H9 (cell line): Measurements from ENCODE around the gene PTPN7. TPM values are rescaled to one million over a fixed set of nuclear protein-coding genes. Genes with fewer than 3 reads are reported as not detected.

Source experiments
- DNase-seq: peaks from one replicate; pipeline ENCODE4 v3.0.0-alpha.2; 2017
- H2AFZ ChIP-seq: one replicate; pipeline ENCODE4 v1.6.1; 2013; ENCODE audit warnings: mild to moderate bottlenecking, low read length, control low read depth, moderate library complexity
- H2AK5ac ChIP-seq: 2 replicates; pipeline ENCODE4 v1.6.1; 2013; ENCODE audit warnings: low read length, control low read depth, mixed read lengths; ENCODE audit not compliant: insufficient read length
- H2BK120ac ChIP-seq: one replicate; pipeline ENCODE4 v1.6.1; 2013; ENCODE audit warnings: low read depth, mild to moderate bottlenecking, low read length, control low read depth, inconsistent platforms; ENCODE audit not compliant: poor library complexity, severe bottlenecking
- H2BK12ac ChIP-seq: 2 replicates; pipeline ENCODE4 v1.6.1; 2013; ENCODE audit warnings: low read length, control low read depth, mixed read lengths, low read depth; ENCODE audit not compliant: insufficient read length
- H2BK15ac ChIP-seq: 2 replicates; pipeline ENCODE4 v1.6.1; 2013; ENCODE audit warnings: low read depth, low read length, control low read depth
- H2BK20ac ChIP-seq: one replicate; pipeline ENCODE4 v1.6.1; 2013; ENCODE audit warnings: low read depth, mild to moderate bottlenecking, low read length, control low read depth, inconsistent platforms; ENCODE audit not compliant: poor library complexity, severe bottlenecking
- H2BK5ac ChIP-seq: 2 replicates; pipeline ENCODE4 v1.6.1; 2013; ENCODE audit warnings: low read length, control low read depth, mixed read lengths; ENCODE audit not compliant: insufficient read length
- H3K14ac ChIP-seq: 2 replicates; pipeline ENCODE4 v1.6.1; 2013; ENCODE audit warnings: low read length, control low read depth; ENCODE audit not compliant: insufficient read depth
- H3K18ac ChIP-seq: 2 replicates; pipeline ENCODE4 v1.6.1; 2013; ENCODE audit warnings: low read depth, mild to moderate bottlenecking, mixed read lengths, low read length, control low read depth; ENCODE audit not compliant: insufficient read length
- H3K23ac ChIP-seq: 2 replicates; pipeline ENCODE4 v1.6.1; 2013; ENCODE audit warnings: low read length, control low read depth, mixed read lengths, low read depth; ENCODE audit not compliant: insufficient read length
- H3K23me2 ChIP-seq: 2 replicates; pipeline ENCODE4 v1.6.1; 2013; ENCODE audit warnings: low read depth, mild to moderate bottlenecking, mixed read lengths, low read length, control low read depth; ENCODE audit not compliant: insufficient read length, poor library complexity, severe bottlenecking
- H3K27ac ChIP-seq: 2 replicates; pipeline ENCODE4 v1.5.1; 2013; ENCODE audit warnings: low read length, control low read depth, mixed read lengths, low read depth; ENCODE audit not compliant: insufficient read length
- H3K27me3 ChIP-seq: 2 replicates; pipeline ENCODE4 v1.6.1; 2013; ENCODE audit warnings: low read length, control low read depth, inconsistent platforms; ENCODE audit not compliant: insufficient read depth
- H3K4ac ChIP-seq: 2 replicates; pipeline ENCODE4 v1.6.1; 2013; ENCODE audit warnings: low read depth, mild to moderate bottlenecking, control low read depth, inconsistent platforms, low read length, moderate library complexity
- H3K4me1 ChIP-seq: 2 replicates; pipeline ENCODE4 v1.6.1; 2013; ENCODE audit warnings: low read length, control low read depth, inconsistent platforms; ENCODE audit not compliant: insufficient read depth
- H3K4me2 ChIP-seq: 2 replicates; pipeline ENCODE4 v1.6.1; 2013; ENCODE audit warnings: low read length, control low read depth, mixed read lengths; ENCODE audit not compliant: insufficient read length, insufficient read depth
- H3K56ac ChIP-seq: 2 replicates; pipeline ENCODE4 v1.6.1; 2013; ENCODE audit warnings: low read depth, mild to moderate bottlenecking, mixed read lengths, low read length, control low read depth; ENCODE audit not compliant: insufficient read length
- H3K79me1 ChIP-seq: 2 replicates; pipeline ENCODE4 v1.6.1; 2013; ENCODE audit warnings: low read depth, mild to moderate bottlenecking, moderate library complexity, low read length, control low read depth, inconsistent platforms; ENCODE audit not compliant: insufficient read depth, poor library complexity, severe bottlenecking
- H3K79me2 ChIP-seq: 2 replicates; pipeline ENCODE4 v1.6.1; 2013; ENCODE audit warnings: low read length, control low read depth, inconsistent platforms; ENCODE audit not compliant: insufficient read depth
- H3K9ac ChIP-seq: 2 replicates; pipeline ENCODE4 v1.6.1; 2013; ENCODE audit warnings: low read length, control low read depth, mixed read lengths; ENCODE audit not compliant: insufficient read length; ENCODE audit errors: extremely low read depth
- H3K9me3 ChIP-seq: one replicate; pipeline ENCODE4 v1.6.1; 2013; ENCODE audit warnings: low read depth, low read length, inconsistent platforms; ENCODE audit not compliant: control insufficient read depth
- H3T11ph ChIP-seq: one replicate; pipeline ENCODE4 v1.6.1; 2013; ENCODE audit warnings: mild to moderate bottlenecking, low read length, control low read depth, inconsistent platforms
- H4K20me1 ChIP-seq: one replicate; pipeline ENCODE4 v1.6.1; 2013; ENCODE audit not compliant: control insufficient read depth, insufficient read length, insufficient read depth
- H4K5ac ChIP-seq: 2 replicates; pipeline ENCODE4 v1.6.1; 2013; ENCODE audit warnings: low read depth, mild to moderate bottlenecking, mixed read lengths, low read length, control low read depth; ENCODE audit not compliant: insufficient read length
- H4K8ac ChIP-seq: replicated peaks from 2 replicates; pipeline ENCODE4 v1.6.1; 2013; ENCODE audit warnings: low read length, control low read depth, mixed read lengths, low read depth; ENCODE audit not compliant: insufficient read length
- H4K91ac ChIP-seq: 2 replicates; pipeline ENCODE4 v1.6.1; 2013; ENCODE audit warnings: low read depth, mild to moderate bottlenecking, moderate library complexity, mixed read lengths, low read length, control low read depth; ENCODE audit not compliant: insufficient read length
- H3K27ac Mint-ChIP-seq, 3 experiments: 2 replicates in 2 of 3; 3 replicates in 1 of 3; pipeline ENCODE4 v1.8.0; 2020 to 2021; ENCODE audit warnings: mixed read lengths in 3 of 3, mild to moderate bottlenecking in 1 of 3, moderate library complexity in 1 of 3
- H3K27me3 Mint-ChIP-seq: 2 replicates; pipeline ENCODE4 v1.8.0; 2021; ENCODE audit warnings: low read depth, mild to moderate bottlenecking, moderate library complexity, mixed read lengths
- H3K36me3 Mint-ChIP-seq, 3 experiments: 2 replicates in 2 of 3; 3 replicates in 1 of 3; pipeline ENCODE4 v1.8.0; 2020 to 2021; ENCODE audit warnings: low read depth in 3 of 3, mixed read lengths in 3 of 3; ENCODE audit not compliant: insufficient read depth in 1 of 3
- H3K4me1 Mint-ChIP-seq, 2 experiments: 2 replicates each; pipeline ENCODE4 v1.8.0; 2020; ENCODE audit warnings: mixed read lengths in 2 of 2
- H3K4me3 Mint-ChIP-seq, 2 experiments: 2 replicates in 1 of 2; 3 replicates in 1 of 2; pipeline ENCODE4 v1.8.0; 2020 to 2021; ENCODE audit warnings: mild to moderate bottlenecking in 2 of 2, mixed read lengths in 2 of 2, moderate library complexity in 1 of 2
- H3K9me3 Mint-ChIP-seq, 2 experiments: 2 replicates in 1 of 2; 3 replicates in 1 of 2; pipeline ENCODE4 v1.8.0; 2020; ENCODE audit warnings: mild to moderate bottlenecking in 2 of 2, mixed read lengths in 2 of 2, moderate library complexity in 1 of 2
- WGBS: extraction: QIAGEN DNeasy Blood & Tissue Kit; methylation state at CpG from one replicate; pipeline ENCODE4 v1.1.7; 2013; ENCODE audit warnings: missing lambda C conversion rate, low lambda C conversion rate, mixed read lengths; ENCODE audit not compliant: insufficient read length; ENCODE audit errors: extremely low coverage; 5-methylcytosine and 5-hydroxymethylcytosine counted together
- total RNA-seq: library from RNA; stranded (reverse); gene quantifications from 2 replicates; pipeline ENCODE4 v1.2.1, GENCODE V29; 2021
- TF ChIP-seq, protein P1 (sequence below): fragments of 200-600 bp; sonication (generic); conservative IDR thresholded peaks from 3 replicates; pipeline ENCODE4 v1.8.0; 2021; ENCODE audit warnings: antibody characterized with exemption, mild to moderate bottlenecking

The PTPN7 gene
- total RNA-seq, 1 experiment from 2014 or later = 0.72 TPM

DNA sequence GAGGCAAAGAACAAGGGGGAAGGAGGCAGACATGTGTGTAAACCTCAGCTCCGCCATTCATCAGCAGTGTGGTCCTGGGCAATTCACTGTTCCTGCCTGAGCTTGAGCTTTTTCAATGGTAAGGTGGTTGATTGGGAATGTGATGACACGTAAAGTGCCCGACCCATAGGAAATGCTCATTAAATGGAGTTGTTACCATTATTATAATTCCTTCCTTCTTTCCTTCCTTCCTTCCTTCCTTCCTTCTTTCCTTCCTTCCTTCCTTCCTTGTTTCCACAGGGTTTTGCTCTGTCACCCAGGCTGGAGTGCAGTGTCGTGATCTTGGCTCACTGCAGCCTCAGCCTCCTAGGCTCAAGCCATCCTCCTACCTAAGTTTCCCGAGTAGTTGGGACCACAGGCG lies 33.3 kb downstream of the PTPN7 start:
- no peak overlapping the region for H2AK5ac ChIP-seq
- H2BK120ac ChIP-seq = no peak overlapping the region
- TF ChIP-seq, protein P1, sequence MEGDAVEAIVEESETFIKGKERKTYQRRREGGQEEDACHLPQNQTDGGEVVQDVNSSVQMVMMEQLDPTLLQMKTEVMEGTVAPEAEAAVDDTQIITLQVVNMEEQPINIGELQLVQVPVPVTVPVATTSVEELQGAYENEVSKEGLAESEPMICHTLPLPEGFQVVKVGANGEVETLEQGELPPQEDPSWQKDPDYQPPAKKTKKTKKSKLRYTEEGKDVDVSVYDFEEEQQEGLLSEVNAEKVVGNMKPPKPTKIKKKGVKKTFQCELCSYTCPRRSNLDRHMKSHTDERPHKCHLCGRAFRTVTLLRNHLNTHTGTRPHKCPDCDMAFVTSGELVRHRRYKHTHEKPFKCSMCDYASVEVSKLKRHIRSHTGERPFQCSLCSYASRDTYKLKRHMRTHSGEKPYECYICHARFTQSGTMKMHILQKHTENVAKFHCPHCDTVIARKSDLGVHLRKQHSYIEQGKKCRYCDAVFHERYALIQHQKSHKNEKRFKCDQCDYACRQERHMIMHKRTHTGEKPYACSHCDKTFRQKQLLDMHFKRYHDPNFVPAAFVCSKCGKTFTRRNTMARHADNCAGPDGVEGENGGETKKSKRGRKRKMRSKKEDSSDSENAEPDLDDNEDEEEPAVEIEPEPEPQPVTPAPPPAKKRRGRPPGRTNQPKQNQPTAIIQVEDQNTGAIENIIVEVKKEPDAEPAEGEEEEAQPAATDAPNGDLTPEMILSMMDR = no peak
- no peak overlapping the region for H2BK12ac ChIP-seq
- no peaks in the 10 kb centered on the region for H4K20me1 ChIP-seq
- no peaks in the 10 kb centered on the region for H3K9me3 ChIP-seq
- H3K79me1 ChIP-seq = no peaks in the 10 kb centered on the region
- Mint-ChIP-seq H3K4me3 (no peak overlapping the region), H3K9me3 (no peaks in the 10 kb centered on the region), H3K4me1 (peaks cover 14 to 16% of the 10 kb centered on the region in 2 experiments), H3K27me3 (peaks cover 9% of the 10 kb centered on the region), H3K36me3 (peaks cover 0 to 2% (median 0%) of the 10 kb centered on the region in 3 experiments; a peak in 1 of 7 replicates), H3K27ac (no peak overlapping the region; a peak in 1 of 7 replicates)
- H4K91ac ChIP-seq = no peak overlapping the region
- H3T11ph ChIP-seq = no peak overlapping the region
- no peak overlapping the region for H3K18ac ChIP-seq
- no peaks in the 10 kb centered on the region for H3K27me3 ChIP-seq
- H2BK5ac ChIP-seq = no peak overlapping the region
- no peak overlapping the region for H2BK15ac ChIP-seq
- H3K27ac ChIP-seq = no peak overlapping the region
- H3K56ac ChIP-seq = no peak overlapping the region
- no peak overlapping the region for H3K9ac ChIP-seq
- no peak overlapping the region for H2BK20ac ChIP-seq
- H3K79me2 ChIP-seq = no peaks in the 10 kb centered on the region
- H3K4me2 ChIP-seq = no peak overlapping the region
- no peak overlapping the region for H4K5ac ChIP-seq
- no peak for DNase-seq
- H3K23me2 ChIP-seq = no peaks in the 10 kb centered on the region
- no peak overlapping the region for H3K4ac ChIP-seq
- WGBS = no CpG with 5 or more reads among the region's 6 CpGs
- H4K8ac ChIP-seq = no peak overlapping the region
- H3K4me1 ChIP-seq = 0 out of 2 replicates have a peak, but pooled peaks cover 4% of the 10 kb centered on the region
- H3K14ac ChIP-seq = no peak overlapping the region
- no peak overlapping the region for H3K23ac ChIP-seq
- H2AFZ ChIP-seq = no peak overlapping the region
